ENCODE measurements around the gene MBTD1.

MBTD1 gene

GRCh38 chr17:51263006-51263405 lies 3.2 kb upstream of the MBTD1 start:
- ChIA-PET POLR2A (no interaction called here), CTCF (no interaction called here)
- TF ChIP-seq BHLHE40 (IDR thresholded peaks at IDR 0.05; ENCODE audit: borderline replicate concordance) (no peak), ARNT (IDR thresholded peaks at IDR 0.05) (no peak), ZNF384 (IDR thresholded peaks at IDR 0.05) (no peak), TARDBP (IDR thresholded peaks at IDR 0.05) (no peak), LEF1 (IDR thresholded peaks at IDR 0.05; ENCODE audit: borderline replicate concordance) (no peak), FOXM1 (IDR thresholded peaks at IDR 0.05; ENCODE audit: borderline replicate concordance) (no peak), PKNOX1 (IDR thresholded peaks at IDR 0.05) (no peak), CTBP1 (IDR thresholded peaks at IDR 0.05; ENCODE audit: borderline replicate concordance) (no peak), FOXK2 (IDR thresholded peaks at IDR 0.05) (no peak), HDGF (IDR thresholded peaks at IDR 0.05; ENCODE audit: borderline replicate concordance) (no peak), FOXA1 (IDR thresholded peaks at IDR 0.05) (no peak), SUZ12 (IDR thresholded peaks at IDR 0.05) (no peak), ELF4 (IDR thresholded peaks at IDR 0.05) (no peak)
- no peak for DNase-seq (ENCODE audit: extremely low spot score)

- CTCF ChIA-PET: interaction anchor here (0.6 kb wide), 1 partner anchor 21 kb away, joined by 4 read pairs; no protein-coding TSS in a partner anchor
- POLR2A ChIA-PET: interaction anchor here (0.7 to 2.3 kb wide), 4 partner anchors 9 to 95 kb away, joined by 3 to 13 read pairs (median 4); partner anchors contain the start of gene NME2
- peak; percentile 11 for DNase-seq (ENCODE audit: extremely low spot score)
- no peak for TF ChIP-seq FOXA1 (IDR thresholded peaks at IDR 0.05)
- TF ChIP-seq ARNT (IDR thresholded peaks at IDR 0.05): no peak
- no peak for TF ChIP-seq PKNOX1 (IDR thresholded peaks at IDR 0.05)
These were observed 1.4 kb upstream of the MBTD1 start for GRCh38 chr17:51261024-51261963.

- ChIA-PET CTCF (no interaction called here), POLR2A (interaction anchor here (0.7 to 2.3 kb wide), 4 partner anchors 8 to 95 kb away, joined by 3 to 13 read pairs (median 4); partner anchors contain the start of gene NME2)
- peak; percentile 99 for DNase-seq (ENCODE audit: extremely low spot score)
- TF ChIP-seq L3MBTL2 (conservative IDR thresholded peaks at IDR 0.05) (peak; percentile 96), FOXK2 (IDR thresholded peaks at IDR 0.05) (no peak), ZNF384 (IDR thresholded peaks at IDR 0.05) (no peak), ARNT (IDR thresholded peaks at IDR 0.05) (no peak), HDGF (IDR thresholded peaks at IDR 0.05; ENCODE audit: borderline replicate concordance) (no peak), CTBP1 (IDR thresholded peaks at IDR 0.05; ENCODE audit: borderline replicate concordance) (no peak), SUZ12 (IDR thresholded peaks at IDR 0.05) (no peak), NFRKB (IDR thresholded peaks at IDR 0.05) (no peak), LEF1 (IDR thresholded peaks at IDR 0.05; ENCODE audit: borderline replicate concordance) (no peak), FOXA1 (IDR thresholded peaks at IDR 0.05) (no peak), PKNOX1 (IDR thresholded peaks at IDR 0.05) (no peak), BHLHE40 (IDR thresholded peaks at IDR 0.05; ENCODE audit: borderline replicate concordance) (peak; percentile 94), FOXM1 (IDR thresholded peaks at IDR 0.05; ENCODE audit: borderline replicate concordance) (peak; percentile 85; the same call in 1 of the 2 replicates), ELF4 (IDR thresholded peaks at IDR 0.05) (peak; percentile 73), SP1 (IDR thresholded peaks at IDR 0.05) (peak; percentile 41; the same call in 1 of the 2 replicates), TARDBP (IDR thresholded peaks at IDR 0.05) (no peak)
These were observed 581 bp upstream of the MBTD1 start, which contains the start of gene UTP18 for GRCh38 chr17:51260237-51261023. TSS of gene UTP18 (plus strand) at chr17:51260546. CDS start at chr17:51260585, 39 bp downstream.

DNA sequence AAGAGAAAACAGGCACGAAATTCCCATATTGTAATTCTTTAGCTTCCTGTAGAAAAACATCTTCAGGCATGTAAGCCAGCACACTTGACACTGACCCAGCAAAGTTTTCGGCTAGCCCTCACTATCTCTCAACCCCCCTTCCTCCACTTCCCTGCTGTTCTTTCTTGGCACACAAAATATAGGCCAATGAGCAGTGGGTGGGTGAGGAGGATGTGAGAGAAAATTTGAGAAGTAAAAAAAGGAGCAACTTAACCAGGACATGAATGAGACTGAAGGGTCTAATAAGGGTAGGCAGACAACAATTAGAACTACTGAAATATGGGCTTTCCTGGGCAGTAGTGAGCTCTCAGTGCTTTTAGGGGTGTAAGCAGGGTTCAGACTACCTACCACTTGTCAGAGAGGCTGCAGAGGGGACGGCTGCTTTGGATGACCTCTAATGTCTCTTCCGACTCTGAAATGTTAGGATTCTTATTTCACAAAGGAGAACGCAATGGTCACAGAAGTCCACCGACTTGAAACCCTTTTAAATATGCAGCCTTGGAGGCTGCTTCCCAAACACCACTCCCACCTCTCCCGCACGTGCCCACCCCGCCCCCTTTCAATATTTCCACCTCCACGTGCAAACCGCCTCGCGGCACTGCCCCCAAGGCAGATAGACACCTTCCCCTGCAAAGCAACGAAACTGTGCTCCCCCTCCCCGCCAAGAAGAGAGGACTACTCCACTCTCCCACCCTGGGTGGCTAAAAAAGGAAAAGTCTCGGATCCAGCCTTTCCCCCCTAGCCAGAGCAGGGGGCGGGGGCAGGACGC lies 889 bp downstream of the MBTD1 start:
- TF ChIP-seq NFRKB (IDR thresholded peaks at IDR 0.05) (no peak), L3MBTL2 (conservative IDR thresholded peaks at IDR 0.05) (peak; percentile 76), SUZ12 (IDR thresholded peaks at IDR 0.05) (no peak), ZNF384 (IDR thresholded peaks at IDR 0.05) (no peak), PKNOX1 (IDR thresholded peaks at IDR 0.05) (no peak), BHLHE40 (IDR thresholded peaks at IDR 0.05; ENCODE audit: borderline replicate concordance) (peak; percentile 49; the same call in 1 of the 2 replicates), HDGF (IDR thresholded peaks at IDR 0.05; ENCODE audit: borderline replicate concordance) (no peak)
- peak; percentile 36 for DNase-seq (ENCODE audit: extremely low spot score)
- CTCF ChIA-PET: no interaction called here
- POLR2A ChIA-PET: interaction anchor here (0.5 kb wide), 1 partner anchor 19 kb away, joined by 4 read pairs; no protein-coding TSS in a partner anchor

All from HEK293T (cell line).